HG03460 (cell line): ENCODE measurements around the gene PIP4K2A.

Source experiments
- ATAC-seq: cut with Tn5 transposase; IDR thresholded peaks from one replicate; pipeline ENCODE4 v1.9.1; 2021; ENCODE audit not compliant: unreplicated experiment

PIP4K2A gene

DNA sequence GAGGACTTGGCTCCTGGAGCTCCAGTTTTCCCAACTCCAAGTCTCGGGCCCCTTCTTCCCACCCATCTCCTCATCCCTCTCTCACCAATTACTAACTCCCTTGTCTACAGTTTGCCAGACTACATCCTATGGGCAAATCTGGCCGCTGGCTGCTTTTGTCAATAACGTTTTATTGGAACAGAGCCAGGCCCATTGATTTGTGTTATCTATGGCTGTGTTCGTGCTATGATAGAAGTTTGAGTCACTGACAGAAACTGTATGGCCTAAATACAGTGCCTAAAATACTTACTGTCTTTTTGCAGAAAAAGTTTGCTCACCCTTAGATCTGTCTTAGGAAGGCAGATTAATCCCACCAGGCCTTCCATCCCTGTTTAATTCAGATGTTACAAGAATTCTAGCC lies 71.3 kb downstream of the PIP4K2A start:
- ATAC-seq = no peak

DNA sequence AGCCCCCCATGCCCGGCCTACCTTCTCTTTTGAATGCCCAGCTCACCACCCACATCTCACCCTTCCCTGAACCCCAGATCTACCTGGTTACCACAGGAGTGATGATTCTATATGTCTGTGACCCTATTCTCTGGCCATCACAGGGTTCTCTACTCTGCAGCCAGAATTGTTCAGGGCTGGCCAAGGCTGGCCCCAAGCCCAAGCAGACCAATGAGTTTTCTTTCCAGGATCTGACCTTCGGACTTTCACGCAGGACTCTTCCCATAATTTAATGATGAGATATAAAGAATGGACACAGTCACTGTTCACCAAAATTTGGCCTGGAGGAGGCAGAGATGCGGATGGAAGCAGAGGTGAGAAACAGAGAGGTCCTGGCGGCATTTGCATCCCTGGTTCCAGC lies 72.6 kb downstream of the PIP4K2A start:
- no peak for ATAC-seq

DNA sequence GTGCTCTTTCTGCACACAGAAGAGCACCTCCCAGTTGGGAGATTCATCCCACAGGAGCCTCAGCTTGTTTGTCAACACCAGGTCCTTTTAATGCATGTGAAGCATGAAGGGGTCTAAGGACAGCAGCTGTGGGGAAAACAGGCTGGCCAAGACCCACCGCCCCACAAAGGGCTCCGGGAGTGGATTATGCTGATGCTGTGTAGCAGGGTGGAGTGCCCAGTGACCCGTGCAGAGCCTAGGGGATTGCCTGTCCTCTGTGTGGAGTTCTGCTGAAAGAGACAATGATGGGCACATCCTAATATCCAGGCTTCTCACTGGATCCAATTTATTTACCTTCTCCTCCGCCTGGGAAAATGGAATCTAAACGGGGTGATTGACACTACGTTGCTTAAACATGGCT lies 74.0 kb downstream of the PIP4K2A start:
- no peak for ATAC-seq

DNA sequence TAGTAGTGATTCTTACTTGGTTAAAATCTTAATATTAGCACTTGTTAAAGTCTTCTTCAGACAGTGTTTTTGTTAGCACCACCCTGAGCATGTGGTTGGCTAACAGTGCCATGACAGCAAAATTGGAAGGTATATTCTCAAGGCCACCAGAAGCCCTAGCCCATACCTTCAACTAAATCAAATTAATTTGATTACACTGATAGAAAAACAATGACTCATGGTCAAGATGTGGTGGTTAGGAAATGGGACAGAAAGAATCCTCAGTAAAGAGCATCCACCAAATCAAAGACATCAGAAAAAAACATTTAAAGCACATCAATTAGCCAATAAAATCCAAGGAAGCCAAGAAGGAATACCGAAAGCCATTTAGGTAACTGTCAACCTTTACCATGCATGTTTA lies 75.5 kb downstream of the PIP4K2A start:
- ATAC-seq = no peak

DNA sequence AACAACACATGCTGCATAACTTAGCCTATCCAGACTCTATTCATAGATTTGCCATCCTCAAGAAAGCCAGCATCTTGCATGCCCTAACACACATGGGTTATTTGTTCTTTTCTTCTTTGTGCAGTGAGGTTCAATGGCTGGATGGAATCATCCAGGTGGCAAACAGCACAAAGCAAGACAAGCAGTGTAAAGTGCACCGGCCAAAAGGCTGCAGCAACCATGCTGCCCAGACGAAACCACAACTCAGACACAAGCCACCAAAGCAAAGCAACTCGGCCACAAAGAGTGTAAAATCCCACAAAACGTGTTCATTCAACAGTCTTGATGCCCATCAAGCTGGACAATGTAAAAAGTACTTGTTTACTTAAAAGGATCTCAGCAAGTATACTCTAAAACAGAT lies 76.9 kb downstream of the PIP4K2A start:
- ATAC-seq = no peak

DNA sequence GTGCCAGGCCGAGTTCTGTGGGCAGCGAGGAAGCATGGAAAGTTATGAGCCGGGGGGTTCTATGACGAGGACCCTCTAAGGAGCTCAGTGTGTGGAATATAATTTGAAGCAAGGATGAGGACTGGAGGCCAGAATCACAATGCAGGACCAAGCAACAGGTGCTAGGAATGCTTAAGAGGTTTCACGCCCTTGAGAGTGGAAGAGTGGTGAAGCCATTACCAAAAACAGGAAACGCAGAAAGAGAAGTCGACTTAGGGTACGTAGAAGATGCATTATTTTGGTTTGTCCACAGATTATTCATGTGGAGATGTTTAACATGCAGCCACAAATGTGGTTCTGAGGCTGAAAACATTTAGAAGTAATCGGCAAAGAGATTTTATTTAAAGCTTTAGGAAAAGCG lies 78.7 kb downstream of the PIP4K2A start:
- ATAC-seq = no peak

DNA sequence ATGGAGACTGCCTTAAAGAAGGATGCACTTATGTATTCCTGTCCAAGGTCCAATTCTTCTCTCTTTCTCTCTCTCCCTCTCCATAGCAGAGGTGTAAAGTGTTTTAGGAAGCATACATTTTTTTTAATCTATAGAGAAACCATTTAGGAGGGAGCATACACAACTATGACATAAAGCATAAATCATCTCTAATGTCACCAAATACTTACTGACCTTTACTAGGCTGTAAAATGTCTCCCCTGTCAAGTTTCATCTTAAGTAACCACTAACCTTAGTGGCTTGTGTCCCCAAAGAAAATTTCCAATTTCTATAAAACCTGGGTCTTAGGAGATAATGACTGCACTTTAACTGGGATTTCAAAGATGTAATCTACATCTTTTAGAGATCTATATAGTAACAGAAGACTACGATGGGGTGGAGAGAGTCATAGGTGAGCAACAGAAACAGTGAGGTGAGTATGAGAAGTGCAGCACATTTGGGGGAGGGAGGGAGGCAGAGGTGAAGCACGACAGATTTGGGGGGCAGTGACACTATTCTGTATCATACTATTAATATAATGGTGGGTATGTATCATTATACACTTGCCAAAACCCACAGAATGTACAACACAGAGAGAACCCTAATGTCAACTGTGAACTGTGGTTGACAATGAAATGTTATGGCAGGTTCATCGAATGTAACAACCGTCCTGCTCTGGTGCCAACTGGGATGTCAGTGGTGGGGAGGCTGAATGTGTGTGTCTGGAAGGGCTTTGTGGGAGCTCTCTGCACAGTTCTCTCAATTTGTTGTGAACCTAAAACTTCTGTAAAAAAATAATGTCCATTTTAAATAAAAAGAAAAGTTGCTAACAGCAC lies 79.5 kb downstream of the PIP4K2A start:
- ATAC-seq = no peak

DNA sequence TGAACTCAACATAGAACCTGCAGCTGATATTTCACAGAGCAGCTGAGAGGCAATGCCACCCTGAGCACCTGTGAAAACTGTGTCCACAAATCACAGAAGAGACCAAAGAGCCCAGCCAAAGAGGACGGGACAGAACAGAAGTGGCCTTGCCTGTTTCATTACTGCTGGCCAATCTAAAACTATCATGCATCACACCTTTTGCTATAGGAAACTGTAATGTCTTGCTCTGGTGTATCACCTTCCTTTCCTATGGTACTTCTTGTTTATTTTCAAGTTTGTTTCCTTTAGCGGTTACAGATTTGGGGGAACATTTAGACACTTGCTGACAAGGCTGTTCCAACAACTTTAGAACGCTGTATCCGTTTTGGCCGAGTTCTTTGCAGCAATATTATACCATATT lies 80.3 kb downstream of the PIP4K2A start:
- ATAC-seq = no peak

DNA sequence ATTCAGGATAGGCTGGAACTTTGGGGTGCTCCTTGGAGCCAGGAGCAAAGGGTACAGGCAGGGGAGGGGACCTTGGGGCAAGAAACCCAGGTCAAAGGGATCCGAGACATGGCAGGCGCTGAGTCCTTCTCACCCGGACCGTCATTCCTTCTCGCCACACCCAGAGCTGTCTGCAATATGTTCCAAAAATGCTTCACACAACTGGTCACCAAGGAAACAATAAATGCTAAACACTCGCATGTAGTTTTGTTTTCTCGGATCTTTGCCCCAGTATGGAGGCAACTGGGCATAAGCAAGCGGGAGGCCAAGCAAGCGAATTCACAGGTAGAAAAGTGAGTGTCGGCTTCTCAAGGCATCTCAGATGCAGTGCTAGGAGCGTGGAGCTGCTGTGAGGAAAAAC lies 80.8 kb downstream of the PIP4K2A start:
- ATAC-seq = no peak

DNA sequence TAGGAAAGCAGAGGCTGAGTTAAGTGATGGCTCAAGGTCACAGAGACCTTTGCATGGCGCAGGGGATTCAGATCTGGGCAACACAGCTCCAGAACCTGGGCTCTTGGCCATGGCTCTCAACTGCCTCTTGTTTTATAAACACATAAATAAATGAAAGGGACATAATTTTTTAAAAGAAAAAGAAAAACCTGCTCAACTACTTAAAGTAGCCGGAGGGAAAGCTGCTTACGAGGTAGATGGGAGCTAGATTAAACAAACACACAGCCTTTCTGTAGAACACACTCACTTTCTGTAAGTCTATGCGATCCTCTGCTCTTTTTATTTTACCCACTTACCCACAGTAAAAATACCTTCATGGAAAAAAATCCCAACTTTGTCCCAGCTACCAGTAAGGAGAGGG lies 81.3 kb downstream of the PIP4K2A start:
- no peak for ATAC-seq

DNA sequence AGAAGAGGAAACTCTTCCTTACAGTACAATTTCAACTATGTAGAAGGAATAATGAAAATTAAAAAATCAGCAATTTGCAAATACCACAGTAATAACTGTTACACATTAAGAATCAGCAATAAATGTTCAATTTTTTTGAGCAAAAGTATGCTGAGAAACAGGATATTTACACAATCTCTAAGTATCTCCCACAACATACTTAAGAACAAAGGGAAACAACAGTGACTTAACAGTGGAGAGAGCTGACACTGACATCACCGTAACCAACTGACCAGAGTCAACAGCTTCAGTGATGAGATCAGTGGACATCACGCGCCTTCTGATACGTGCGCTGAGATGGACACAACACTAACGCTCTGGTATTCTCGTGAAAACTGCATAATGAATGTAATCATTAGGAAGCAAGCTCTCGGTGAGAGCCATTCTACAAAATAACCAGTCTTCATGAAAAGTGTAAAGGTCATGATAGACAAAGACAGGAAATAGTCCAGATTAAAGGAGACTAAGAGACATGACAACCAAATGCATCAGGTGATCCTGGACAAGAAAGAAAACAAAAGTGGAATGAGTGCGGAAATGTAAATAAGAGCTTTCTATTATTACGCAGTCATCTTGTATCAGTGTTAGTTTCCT lies 82.6 kb downstream of the PIP4K2A start:
- no peak for ATAC-seq

DNA sequence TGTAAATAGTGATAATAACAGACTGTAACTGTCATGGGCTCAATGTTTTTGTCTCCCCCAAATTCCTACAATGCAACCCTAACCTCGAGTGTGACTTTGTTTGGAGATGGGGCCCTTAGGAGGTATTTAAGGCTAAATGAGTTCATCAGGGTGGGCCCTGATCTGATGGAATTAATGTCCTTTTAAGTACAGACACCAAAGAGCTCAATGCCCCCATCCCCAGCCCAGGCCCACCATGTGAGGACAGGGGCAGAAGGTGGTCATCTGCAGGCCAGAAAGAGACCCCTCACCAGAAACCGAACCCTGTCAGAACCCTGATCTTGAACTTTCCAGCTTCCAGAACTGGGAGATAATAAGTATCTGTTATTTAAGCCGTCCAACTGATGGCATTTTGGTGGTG lies 83.2 kb downstream of the PIP4K2A start:
- ATAC-seq = no peak

DNA sequence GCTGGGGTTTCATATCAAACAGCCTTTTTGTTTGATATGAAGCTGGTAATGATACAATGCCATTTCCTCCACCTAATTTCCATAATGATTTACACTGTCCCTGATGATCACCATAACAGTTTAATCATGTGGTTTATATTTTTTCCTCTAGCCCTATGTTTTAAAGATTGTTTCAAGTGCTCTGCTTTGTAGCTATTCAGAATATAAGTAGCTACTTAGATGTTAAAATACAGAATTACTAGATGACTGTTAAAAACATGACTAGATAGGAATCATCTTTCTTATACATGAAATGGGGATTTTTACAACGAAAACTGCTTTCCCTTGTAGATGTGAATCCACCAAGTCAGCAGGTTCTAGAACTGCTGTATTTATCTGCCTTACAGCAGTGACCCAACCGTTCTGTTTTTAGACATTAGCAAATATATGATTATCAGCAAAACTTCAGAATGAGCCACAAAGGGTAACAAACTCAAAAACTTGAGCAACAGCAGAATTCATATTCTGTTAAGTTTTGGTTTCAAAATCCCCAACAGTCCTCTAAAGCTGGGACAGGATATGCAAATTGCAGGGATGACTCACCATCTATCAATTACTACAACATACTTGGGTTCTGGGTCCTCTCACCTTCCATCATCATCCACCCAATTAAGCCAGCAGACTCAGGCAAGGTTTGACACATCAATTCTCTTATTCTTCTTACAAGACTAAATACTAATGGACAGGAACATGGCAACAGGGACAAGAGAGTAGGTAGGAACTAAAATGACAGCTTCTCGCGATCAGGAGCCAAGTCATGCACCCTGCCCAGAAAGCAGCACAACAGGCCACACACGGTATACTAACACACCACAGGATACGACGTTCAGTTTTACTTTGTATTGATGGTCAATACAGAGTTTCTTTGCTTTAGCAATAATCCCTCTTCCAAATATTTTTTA lies 83.9 kb downstream of the PIP4K2A start:
- peak; percentile 79 for ATAC-seq

DNA sequence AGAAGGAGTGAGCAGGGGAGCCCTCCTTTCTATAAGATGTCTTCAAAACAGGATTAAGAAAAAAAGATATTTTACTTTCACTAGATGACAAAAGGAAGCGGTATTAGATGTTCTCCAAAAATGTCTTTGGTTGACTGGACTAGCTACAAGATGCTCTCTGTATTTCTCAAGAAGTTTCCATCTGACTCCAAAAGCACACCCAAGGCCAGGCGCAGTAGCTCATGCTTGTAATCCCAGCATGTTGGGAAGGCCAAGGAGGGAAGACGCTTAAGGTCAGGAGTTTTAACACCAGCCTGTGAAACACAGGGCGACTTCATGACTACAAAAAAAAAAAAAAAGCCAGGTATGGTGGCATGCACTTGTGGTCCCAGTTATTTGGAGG lies 84.5 kb downstream of the PIP4K2A start:
- peak; percentile 29 for ATAC-seq

DNA sequence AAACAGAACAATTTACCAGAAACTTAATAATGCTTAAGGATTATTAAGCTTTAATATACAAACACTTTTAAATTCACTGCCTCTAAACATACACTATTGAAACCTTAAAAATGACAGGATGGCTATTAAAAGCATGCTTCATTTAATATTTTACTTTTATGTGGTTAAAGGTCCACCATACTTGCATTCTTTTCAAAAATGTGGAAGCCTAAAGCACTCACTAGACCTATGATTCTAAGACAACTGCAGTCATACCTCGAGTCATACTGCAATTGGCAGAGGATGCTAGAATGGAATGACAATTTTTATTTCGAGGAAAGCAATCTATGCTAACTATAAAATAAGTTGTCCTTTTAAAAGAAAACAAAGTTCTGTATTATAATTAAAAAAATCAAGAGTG lies 85.3 kb downstream of the PIP4K2A start:
- no peak for ATAC-seq

DNA sequence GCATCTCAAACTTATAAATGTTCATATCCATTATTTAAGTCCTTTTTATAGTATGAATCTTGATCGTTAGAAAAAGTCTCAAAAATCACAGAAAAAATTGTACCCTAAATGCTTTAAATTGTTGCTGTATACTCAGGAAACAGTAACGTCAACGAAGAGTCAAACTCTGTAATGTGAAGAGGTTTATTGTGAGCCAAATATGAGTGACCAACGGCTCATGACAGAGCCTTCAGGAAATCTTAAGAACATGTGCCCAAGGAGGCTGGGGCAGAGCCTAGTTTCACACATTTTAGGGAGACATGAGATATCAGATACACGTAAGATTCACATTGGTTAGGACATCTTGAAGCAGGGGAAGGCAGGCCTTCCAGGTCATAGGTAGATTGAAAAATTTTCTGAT lies 86.1 kb downstream of the PIP4K2A start:
- no peak for ATAC-seq

DNA sequence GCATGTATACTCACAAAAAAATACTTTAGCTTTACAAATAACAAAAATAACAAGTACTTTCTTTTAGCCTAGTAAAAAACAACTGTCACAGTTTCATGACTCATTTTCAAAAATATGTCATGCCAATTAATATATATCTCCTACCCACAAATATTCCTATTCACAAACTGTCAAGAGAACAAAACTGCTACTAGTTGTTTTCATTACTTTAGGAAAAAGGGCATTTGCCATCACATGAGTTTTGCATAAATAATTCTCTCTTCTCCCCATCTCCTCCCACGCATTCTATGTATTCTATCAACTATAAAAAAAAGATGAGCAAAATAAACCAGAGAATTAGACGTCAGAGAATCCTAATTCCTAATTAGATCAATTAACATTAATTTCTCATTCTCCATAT lies 87.6 kb downstream of the PIP4K2A start:
- no peak for ATAC-seq

DNA sequence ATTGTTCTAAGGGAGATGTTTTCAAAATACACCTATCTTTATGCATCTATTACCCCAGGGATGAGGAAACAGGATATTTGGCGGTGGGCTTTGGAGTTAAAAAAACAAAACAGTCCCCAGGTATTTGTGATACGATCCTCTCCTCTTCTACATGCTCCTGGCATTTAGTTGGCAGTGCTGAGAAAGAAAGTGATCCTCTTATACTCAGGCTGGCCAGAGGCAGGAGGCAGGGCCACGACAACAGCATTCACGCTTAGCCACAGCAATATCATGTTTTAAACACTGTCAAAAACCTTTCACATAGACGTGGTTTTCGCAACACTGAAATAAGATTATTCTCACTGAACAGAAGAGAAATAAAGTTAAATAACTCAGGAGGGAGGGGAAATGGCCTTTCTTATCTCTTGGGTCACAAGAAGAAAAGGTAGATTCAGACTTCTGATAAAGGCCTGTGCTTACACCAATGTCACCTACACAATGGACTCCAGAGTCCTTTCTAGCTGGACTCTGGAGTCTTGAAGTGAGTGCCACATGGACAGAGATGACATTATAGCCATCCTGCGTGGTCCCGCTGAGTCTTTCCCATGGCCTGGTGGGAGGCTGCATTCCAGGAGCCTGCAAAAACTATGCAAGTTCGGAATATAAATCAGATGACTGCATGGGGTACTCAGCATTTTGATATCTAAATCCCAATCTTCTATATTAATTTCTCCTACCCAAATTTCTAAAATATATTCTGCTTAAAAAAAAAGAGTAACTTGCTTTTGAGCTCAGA lies 88.7 kb downstream of the PIP4K2A start:
- ATAC-seq = no peak

DNA sequence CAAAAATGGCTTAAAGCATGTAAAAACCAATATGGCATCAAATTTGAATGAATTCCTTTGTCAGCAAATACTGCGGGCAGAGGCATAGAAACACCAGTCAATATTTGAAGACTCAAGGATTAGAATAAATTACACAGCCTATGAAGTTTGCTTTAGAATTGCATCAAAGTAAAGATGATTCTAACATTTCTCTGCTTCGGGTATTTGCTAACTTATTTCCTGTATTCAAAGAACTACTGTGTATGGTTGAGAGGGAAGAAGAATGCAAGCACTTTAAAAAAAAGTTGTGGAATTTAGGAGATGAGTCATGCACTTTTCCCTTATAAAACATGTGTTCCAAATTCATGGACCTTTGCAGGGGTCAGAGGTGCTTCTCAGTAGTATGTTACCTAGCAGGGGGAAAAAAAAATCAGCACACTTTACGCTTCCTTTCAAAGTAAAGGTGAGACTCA lies 90.1 kb downstream of the PIP4K2A start:
- ATAC-seq = no peak

DNA sequence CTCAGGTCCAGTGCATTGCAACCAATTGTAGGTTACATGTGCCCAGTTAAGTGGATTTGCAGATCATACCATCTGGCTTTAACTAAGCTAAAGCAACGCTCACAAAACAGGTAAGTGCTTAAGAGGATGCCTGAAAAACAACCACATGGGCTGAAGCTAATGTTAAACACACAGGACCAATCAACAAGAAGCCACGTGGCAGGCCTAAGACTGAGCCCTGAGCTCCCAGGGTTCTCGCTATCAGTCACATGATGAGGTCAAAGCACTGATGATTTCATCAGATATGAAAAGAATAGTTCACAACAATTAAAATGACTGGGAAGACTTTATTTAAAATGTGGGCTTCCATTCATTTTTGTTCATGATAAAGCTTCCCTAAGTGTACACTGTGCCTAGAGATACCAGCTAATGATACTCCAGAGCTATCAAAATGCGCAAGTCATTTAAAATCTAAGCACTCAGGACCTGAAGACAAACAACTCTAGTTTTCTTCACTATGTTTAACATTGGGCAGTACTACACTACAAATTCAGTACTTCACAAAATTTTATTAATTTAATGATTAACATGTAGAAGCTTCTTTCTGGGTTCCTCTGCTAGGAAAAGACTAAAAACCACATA lies 90.6 kb downstream of the PIP4K2A start:
- ATAC-seq = no peak
